HG03565 (cell line): ENCODE results near the gene DDX23.

ENCODE experiments used
- ATAC-seq: cut with Tn5 transposase; IDR thresholded peaks from one replicate; pipeline ENCODE4 v1.9.1; 2021; ENCODE audit warnings: mild to moderate bottlenecking, moderate library complexity; ENCODE audit not compliant: unreplicated experiment

DDX23 gene

GRCh38 chr12:48800971-48801370 is 51.0 kb downstream of the DDX23 start:
- no peak for ATAC-seq

DNA sequence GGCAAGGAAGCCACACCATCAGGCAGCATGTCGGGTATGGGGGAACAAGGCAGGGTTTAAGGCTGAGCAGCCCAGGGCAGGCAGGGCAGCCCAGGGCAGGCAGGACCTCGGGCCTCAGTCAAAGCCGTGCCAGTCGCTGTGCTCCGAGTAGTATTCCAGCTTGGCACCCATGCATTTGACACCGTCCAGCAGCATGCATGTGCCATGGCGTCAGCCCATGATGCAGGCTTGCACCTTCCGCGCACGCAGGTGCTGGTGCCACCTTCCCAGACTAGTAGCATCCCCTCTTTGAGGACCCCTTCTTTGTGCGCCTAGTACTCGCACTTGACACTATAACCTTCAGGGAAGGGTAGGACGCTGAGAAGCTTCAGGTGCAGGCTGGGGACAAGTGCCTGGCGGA is 51.5 kb downstream of the DDX23 start:
- no peak for ATAC-seq

- ATAC-seq: no peak
Observed at GRCh38 chr12:48796976-48797375, 55.0 kb downstream of the DDX23 start.

DNA sequence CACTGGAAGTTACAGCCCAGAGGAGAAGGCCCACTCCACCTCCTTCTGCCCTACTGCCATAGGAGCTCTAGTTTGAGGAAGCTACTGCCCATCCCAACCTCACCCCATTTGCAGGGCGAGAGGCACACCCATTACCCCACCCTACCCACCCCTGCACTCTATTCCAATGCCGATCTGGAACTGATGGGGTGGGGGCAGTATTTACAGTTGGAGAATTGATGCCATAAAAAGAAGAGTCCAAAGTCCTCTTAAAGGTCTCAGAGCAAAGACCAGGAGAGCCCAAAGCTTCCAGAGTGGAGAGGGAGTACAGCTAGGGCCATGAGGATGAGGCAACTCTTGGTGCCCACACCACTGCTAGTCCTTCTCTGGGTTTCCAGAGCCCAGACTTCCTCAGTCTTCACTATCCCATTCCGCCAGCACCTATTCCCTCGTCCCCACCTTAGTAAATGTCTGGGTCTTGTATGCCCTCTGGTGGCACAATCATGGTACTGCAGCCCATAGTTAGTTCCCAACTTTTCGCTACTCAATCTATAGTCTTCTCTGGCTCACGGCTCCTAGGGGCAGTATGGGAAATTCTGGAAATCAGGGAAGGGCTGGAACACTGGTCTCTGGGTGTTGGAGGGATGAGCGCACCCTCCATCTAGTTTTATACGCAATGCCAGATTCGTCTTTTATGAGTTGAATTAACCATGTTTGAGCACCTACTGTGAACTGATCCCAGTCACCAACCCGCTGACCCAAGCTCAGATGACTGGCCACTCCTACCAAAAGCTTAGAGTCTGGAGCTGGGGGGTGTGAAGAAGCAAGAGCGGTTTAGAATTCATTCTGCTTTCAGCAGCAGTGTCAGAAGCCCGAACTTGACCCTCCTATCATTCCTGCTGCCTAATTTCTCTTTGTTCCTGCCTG is 56.2 kb downstream of the DDX23 start:
- ATAC-seq: no peak

DNA sequence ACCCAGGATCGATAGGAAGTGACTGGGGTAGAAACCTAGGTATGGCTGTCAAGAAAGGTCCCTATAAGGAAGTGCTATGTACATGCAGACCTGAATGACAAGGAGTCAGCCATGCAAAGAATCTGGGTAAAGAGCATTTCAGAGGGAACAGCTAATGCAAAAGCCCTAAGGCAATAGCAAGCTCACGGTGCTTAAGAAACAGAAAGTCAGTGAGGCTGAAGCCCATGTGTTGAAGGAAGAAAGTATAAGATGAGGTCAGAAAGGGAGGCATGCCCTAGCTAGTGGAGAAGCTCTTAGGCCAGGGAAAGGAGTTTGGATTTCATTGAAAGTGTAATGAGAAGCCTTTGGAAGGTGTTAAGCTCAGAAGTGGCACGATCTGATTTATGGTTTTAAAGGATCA is 57.1 kb downstream of the DDX23 start:
- no peak for ATAC-seq

DNA sequence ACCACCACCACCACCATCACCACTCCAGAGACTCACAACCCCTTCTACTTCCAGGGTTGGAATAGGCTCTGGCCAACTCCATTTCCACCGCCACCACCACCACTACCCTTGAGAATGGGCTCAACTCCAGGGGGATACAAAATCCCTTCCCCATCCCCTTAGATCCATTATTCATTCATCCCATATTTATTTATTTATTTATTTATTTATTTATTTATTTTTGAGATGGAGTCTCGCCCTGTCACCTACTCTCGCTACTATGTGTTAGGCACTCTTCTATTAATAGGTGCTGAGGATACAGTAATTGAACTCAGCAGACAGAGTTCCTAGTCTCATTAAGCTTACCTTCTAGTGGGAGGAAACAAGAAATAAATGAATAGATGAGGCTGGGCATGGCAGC is 58.3 kb downstream of the DDX23 start:
- ATAC-seq: no peak

DNA sequence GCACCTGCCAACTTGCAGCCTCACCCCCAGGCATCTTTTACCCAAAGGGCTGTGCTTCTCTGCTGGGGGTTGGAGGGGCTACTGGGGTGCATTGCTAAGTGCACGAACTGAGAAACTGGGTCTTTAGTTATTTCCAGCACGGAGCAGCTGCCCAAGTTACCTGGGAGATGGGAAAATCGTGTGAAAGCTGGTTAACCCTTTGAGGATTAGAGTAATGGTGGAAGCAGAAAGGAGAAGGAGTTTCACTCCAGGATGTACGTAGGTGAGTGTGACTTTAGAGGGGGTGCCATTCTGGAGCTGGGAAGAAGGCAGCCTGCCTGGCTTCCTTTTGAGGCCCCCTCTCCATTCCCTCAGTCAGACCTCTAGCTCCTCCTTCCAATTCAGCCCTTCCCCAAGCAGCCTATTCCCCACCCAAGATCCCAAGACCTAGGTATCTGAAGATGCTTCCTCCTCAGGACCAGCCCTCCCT is 62.1 kb downstream of the DDX23 start:
- ATAC-seq: no peak

DNA sequence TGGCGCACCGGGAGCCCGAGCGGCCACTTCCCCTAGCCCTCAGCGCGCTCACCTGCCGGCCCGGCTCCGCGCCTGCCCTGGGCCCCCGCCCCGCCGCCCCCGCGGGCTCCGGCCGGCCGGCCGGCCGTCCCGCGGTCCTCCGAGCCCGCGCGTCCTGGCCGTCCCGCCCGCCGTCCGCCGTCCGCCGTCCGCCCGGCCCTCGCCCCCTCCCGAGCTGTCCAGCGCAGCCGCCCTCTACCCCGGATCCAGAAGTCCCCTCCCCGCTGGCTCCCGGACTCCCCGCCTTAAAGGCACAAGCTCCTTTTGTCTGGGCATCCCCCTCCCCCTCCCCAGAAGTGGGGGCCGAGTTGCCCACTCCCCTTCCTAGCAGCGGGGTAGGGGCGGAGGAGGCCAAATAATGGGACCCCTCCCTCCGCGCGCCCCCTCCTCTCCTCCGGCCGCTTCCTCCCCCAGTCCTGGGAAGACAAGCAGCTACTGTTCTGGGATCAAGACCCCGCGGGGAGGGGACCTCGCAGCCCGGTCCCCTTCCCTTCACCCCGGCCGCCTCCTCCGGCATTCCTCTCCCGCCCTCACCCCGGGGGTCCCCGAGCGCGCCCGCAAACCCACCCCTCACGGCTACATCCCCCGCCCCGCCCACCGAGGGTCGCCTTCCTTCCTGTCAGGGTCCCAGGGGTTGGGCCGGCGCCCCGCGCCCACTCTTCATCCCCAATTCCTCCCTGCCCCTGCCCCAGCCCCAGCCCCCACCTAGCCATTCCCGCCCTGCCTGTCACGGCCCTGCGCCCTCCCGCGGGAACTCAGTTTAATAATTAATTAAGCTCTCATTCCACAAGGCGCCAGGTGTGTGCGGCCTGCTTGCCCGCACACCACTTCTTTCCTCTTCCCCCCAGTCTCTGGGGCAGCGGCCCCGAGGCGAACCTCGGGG is 62.8 kb downstream of the DDX23 start, which contains the start of gene ADCY6:
ADCY6 (minus strand) TSS at position 236 of the 922 bp plus-strand sequence. CDS start 5,655 bp downstream, outside the sequence.
- no peak for ATAC-seq

- ATAC-seq: no peak
Observed at GRCh38 chr12:48788524-48788853, 63.5 kb downstream of the DDX23 start.

- no peak for ATAC-seq
Observed at GRCh38 chr12:48787791-48788523, 64.0 kb downstream of the DDX23 start.

- ATAC-seq: no peak
Observed at GRCh38 chr12:48786591-48787544, 65.1 kb downstream of the DDX23 start.

DNA sequence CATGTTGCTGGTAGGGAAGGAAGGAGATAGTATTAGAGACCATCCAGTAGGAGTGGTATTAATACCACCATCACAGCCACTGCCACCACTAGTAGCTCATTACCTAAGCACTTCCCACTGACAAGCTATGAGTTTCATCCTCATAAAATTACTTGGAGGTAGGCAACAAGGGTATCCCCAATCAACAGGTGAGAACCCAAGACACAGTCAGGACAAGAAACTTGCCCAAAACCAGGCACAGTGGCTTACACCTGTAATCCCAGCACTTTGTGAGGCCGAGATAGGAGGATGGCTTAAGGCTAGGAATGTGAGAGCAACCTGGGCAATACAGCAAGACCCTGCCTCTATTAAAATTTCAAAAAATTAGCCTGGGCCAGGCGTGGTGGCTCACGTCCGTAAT is 68.5 kb downstream of the DDX23 start:
- no peak for ATAC-seq

GRCh38 chr12:48782457-48783395 is 69.2 kb downstream of the DDX23 start:
- no peak for ATAC-seq

DNA sequence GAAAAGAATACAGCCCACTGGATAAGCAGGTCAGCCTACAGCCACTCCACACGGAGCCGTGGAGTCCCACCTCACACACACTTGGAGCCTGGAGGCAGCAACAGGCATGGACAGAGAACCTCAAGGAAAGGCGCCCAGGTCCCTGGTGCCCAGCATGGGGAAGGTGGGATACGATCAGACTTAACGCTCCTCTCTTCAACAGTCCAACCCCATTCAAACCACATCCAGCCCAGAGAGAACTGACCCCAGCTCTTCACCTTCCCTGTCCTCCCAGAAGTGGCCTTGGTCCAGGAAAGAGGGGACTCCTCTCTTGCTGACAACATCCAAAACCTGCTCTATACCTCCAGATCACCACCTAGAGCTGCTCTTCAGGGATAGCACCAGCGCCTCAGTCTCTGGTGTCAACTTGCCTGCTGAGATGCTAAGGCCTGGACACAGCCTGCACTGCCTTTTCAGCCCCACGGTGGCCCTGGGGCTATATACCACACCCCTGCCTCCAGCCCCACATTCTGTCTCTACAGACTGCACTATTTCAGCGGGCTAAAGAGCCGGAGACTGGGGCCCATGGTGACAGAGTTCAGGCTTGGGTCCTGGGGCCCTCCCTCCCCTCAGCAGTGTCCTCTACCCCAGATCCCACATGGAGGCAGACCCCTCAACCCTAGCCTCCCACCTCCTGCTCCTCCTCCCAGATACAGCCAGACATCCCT is 70.1 kb downstream of the DDX23 start:
- ATAC-seq: no peak

DNA sequence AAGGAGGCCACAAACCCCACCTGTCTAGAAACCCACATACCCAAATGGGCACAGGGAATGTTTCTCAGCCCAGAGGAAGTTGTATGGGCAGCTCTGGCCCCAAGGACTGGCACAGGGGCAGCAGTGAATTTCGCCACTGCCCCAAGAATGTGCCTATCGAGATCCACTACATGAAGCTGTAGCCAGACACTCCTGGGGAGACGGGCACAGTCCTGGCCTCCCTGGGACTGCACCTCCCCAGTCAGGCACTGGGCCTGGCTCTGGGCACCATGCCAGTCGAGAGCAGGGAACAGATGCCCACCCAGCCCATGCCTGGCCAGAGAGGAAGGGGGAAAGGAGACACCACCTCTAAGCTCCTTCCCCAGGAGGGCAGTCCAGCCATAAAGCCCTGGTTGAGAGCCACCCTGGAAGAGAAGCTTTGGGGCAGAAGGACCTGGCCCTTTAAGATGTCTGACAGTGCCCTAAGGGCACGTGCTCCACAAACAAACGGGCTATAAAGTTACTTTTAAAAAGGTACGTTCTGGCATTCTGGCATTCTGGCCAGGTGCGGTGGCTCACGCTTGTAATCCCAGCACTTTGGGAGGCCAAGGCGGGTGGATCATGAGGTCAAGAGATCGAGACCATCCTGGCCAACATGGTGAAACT is 71.5 kb downstream of the DDX23 start:
- no peak for ATAC-seq

- no peak for ATAC-seq
Observed at GRCh38 chr12:48779869-48780268, 72.1 kb downstream of the DDX23 start.
